K562 (cell line): ENCODE results near the gene POLR3C.

Experiments
- CBX1 ChIP-seq: sonication (generic); IDR thresholded peaks from 2 replicates; pipeline ENCODE4 v1.6.1; 2016; ENCODE audit warnings: antibody characterized with exemption, low read depth, mild to moderate bottlenecking
- HDGF ChIP-seq: fragments of 450-650 bp; IDR thresholded peaks from 2 replicates; pipeline ENCODE4 v1.6.1; 2016

DNA sequence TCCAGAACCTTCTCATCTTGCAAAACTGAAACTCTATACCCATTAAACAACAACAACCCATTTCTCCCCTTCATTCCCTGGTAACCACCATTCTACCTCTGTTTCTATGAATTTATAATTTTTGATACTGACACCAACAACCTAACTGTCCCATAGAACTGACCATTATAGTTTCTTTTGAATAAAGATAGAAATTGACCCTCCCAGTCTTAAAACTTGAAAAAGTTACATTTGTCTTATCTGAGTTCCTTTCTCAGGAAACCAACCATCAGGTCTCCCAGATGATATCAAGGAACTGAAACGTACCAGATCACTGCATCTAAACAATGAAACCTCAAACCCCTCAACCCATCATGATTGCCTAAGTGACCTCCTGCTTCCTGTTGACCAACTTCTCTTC, 27.2 kb upstream of the POLR3C start:
- no peak for TF ChIP-seq HDGF
- no peak for TF ChIP-seq CBX1
